HG03066 (cell line): ENCODE results near the gene ADCY4.

ENCODE experiments used
- ATAC-seq: cut with Tn5 transposase; IDR thresholded peaks from one replicate; pipeline ENCODE4 v1.9.1; 2021; ENCODE audit warnings: low read depth; ENCODE audit not compliant: unreplicated experiment

ADCY4 gene

DNA sequence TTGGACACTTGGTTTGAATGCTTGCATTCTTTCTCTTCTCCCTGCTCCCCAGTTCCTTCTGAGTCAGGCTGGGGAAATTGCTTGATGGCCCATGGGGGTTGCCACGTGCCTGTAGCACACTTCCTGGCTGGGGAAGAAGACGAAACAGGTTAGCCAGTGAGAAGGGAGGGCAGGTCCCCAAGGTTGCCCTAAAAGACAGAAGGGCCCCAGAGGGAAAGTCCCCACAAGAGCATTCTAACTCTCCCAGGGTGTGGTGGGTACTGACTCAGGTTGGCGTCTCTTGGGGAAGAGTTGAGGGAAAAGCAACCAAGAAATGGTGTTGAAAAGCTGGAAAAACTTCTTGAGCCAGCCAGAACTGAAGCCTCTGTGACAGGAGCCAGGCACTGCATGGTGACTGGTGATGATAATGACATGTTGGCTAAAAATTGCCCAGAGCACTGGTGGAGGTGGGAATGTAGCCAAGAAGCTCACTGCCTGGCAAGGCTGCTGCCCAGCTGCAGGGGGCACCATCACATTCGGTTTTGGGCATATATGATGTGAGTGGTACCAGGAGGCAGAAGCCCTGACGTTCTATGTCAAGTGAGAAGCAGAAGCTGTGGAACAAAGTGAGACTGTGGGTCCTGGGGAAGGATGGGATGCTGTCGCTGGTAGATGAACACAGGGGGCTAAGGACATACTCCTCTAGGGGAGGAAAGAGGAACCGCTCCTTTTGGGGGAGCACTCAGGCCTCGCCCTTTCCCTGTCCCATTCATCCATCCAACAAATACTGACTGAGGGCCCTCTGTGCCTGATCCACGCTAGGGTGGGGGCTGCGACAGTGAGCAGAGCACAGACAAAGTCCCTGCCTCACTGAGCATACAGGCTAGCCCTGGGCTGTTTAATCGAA, 55.3 kb downstream of the ADCY4 start:
- peak; percentile 56 for ATAC-seq

DNA sequence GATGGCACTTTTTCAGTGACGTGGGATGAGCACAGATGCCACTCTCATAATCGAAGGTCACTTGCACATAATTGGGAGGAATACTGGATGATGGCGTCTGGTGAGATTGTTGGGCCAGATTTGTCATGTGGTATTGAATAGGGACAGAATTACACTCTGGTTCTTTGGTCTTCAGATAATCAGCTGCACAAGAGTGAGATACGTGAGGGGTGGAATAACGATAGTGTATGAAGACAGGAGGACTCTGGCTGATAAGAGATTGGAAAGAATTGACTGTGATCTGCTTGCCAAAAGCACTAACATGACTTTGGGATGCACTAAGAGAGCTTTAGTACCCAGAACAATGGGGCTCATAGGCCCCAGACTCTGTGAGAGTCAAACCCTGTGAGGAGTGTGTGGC, 56.4 kb downstream of the ADCY4 start:
- no peak for ATAC-seq

DNA sequence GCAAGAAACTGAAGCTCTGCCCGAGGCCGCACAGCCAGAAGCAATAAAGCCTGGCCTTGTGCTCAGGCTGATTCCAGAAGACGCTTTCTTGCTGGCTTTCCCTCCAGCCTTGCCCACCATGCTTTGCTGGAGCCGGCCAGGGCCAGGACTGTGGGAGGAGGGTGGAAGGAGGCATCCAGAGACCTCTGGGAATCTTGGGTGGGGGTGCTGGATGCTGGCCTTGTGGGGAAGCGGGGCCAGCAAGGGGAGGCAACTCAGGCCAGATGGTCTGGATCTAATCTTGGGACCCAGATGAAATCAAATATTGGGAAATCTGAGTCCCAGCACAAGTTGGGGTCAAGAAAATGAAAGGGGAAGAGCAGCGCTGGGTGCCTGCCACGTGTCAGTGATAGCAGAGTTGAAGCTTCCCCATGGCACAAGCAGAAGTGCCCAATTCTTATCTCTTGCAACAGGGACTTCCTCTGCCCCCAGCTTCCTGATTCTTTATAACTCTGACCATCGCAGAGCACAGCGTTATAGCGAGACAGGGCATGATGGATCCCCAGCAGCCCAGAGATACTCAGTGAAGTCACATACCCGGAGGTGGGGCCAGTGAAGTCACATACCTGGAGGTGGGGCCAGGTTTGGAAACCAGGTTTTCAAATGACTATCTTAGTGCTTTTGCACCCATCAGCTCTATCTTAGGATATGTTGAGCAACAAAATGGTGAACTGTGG, 57.1 kb downstream of the ADCY4 start:
- no peak for ATAC-seq

DNA sequence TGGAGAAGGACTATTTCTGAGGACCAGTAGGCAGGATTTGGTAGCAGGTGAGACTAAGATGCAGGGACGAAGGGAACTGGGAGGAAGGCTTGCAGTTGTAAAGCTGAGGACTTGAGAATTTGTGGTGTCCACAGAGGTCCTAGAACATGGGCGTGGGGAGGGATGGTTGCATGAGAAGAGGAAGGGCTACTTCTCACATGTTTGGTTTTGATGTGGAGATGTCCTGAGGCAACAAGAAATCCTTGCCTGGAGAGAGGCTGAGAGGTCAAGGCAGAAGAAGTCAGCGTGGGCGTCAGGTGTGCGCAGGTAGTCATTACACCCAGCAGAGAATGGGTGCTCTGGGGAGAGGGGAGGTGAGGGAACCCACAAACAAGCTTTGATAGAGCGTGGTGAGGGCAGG, 57.8 kb downstream of the ADCY4 start:
- no peak for ATAC-seq

DNA sequence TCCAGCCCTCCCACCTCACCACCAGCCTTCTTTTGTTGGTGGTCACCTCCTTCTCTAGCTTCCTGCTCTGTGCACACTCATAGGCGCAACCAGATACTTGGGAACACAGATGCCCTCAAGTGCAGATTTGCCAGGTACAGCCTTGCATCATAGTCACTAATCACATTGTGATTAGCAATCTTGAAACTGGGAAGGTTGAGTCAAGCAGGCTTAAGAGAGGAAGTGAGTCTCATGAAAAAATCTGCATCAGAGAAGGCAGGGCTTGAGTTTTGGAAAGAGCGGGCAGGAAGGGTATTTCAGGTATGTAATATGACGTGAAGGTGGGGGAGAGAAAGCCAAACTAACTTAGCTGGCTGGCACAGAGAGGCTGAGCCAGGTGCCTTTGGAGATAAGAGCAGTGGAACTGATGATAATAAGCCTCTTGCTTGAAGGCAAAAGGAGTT, 60.7 kb downstream of the ADCY4 start:
- ATAC-seq: no peak

DNA sequence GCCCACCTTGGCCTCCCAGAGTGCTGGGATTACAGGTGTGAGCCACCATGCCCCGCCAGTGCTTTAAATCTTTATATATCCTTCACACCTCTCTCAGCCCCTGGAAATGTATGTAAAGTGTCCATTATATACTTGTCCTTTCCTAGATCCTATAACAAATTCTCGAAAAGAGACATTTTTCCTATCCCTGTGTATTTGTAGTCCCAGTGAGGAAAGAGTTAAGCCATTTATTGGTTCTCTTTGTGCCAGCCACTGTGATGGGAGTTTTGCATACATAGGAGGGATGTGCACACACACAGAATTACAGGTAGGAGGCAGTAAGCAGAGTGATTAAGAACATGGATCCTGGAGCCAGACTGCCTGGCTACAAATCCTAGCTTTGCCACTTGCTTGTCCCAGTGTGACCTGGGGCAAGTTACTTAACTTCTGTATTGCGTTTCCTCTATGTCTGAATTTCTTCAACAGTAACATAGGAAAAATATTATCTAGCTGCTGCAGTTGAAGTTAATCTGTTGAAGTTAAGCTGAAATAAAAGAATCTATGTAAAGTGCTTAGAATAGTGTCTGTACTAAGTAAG, 61.4 kb downstream of the ADCY4 start:
- no peak for ATAC-seq

DNA sequence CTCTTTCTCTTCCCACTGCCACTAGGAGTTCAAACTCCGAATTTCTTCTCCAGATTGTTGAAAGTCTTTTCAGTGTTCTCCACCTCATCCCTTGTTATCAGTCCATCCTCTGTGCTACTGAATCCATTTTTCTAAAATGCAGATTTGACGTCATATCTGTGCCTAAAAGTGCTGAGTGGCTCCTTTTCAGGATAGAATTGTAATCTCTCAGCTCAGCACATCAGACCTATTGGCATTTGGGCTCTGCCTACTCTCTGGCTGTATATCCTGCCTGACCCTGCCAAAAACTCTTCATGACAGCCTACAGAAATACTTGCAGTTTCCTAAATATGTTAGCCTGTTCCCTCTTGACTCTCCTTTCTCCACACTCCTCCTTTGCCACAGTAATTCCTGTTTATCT, 62.4 kb downstream of the ADCY4 start:
- no peak for ATAC-seq

DNA sequence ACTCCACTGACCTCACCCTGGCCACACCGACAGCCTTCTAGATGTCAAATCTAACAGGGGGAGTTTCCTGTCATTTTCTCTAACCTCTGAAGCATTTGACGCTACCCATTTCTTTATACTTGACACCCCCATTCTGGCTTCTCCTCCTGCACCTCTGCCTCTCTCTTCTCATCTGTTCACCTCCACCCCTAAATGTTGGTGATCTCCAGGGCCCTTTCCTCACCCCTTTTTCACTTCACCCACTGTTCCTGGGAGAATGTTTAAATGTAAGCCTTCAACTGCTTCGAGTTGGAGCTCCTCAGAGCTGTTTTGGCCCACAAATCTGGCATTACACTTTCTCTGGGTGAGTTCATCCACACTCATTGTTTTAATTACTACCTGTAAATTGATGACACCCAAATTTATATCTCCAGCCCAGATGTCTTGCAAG, 63.0 kb downstream of the ADCY4 start:
- ATAC-seq: no peak

DNA sequence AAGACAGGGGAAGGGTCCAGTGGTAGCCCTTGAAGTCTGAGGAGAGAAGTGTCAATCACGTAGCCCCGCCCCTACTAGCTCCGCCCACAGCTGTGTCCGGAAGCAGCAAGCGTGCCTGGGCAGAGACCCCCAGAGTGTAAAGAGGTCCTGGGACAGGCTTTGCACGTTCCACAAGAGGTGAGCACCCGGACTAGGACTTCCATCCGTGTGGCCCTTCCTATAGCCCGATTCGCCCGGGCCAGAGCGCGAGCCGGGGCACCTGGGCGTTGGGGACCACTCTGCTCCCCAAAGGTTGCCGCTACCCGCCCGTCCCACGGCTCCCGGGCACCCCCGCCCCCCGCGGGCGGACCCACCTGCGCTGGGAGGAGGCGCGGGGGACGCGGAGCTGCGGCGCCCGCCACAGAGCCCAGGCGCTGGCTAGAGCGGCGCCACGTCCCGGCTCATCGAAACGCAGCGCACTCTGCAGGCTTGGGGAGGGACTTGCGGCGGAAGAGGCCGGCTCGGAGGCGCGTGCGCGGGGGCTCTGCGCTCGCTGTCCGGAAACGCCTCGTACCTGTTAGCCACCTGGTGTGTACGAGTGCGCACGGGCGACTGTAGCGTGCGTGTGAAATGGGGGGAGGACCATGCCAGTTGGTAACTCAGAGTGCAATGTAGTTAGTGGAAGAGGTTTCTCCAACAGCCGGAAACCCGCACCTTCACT, 63.6 kb downstream of the ADCY4 start, which contains the start of gene RABGGTA:
RABGGTA (minus strand) TSS at position 464 of the 700 bp plus-strand sequence. CDS start 482 bp downstream, outside the sequence.
- ATAC-seq: peak; percentile 87

DNA sequence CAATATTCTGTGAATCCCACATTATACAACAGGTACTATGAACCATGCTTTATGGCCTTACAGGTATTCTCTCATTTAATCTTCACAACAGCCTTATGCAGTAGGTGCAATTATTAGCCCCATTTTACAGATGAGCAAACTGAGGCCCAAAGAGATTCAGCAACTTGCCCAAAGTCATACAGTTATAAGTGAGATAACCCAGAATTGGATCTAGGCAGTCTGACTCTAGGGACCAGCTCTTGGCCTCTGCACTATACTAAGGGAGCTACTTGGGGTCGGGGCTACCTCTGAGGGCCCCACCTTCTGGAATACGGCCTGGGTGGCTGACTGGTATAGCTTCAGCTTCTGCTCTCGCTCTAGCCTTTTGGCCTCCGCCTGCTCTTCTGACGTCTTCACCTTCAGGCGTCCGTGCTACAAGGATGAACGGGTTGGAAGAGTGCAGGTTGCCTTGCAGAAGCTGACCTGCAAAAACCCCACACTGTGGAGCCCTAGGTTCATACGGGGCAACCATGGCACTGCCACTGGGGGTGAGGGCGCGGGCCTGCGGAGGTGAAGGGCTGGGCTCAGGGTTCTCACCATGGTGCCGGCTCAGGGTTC, 64.2 kb downstream of the ADCY4 start:
- ATAC-seq: no peak

DNA sequence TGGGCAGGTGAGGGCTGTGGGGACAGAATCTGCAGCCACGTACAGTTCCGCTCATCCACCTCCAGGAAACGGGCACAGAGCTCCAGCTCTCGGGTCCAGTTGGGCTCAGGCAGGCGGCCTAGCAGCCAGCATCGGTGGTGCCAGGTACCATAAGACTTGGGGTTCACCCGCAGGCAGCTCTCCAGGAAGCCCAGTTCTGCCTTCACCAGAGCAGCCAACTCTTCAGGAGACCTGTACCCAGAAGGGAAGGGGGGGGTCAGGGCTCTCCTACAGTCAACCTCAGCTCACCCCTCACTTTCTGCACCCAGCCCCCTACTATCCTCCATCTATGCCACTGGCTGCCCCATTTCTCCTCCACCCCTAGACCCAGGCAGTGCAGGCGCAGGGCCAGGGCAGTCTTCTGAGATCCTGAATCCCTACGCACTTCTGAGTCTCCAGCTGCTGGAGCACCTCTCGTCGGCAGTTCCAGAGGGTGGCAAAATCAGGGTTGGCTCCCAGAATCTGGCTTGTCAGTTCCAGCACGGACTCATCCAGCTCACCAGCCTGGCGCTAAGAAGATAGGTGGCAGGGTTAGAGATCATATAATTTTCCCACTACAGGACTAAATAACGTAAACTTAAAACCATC, 64.8 kb downstream of the ADCY4 start:
- ATAC-seq: no peak

DNA sequence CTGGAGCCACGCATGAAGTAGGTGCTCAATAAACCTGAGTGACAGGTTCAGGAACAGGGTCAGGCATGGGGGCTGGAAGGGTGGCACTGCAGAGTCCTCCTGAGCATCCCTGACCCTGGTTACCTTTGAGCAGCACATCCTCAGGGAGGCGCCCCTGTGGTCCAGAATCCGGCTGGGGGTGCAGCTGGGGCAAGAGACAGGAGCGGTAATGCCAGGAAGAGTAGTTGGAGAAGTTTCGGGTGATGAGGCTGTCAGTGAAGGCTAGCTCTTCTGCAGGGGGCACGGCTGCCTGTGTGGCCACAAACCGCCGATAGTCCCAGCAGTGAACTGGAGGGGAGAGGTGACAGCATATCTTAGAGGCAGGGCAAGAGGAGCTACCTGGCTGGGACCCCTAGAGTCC, 65.5 kb downstream of the ADCY4 start:
- no peak for ATAC-seq
